GM19467 (cell line): ENCODE data around the gene TSSK6.

Source experiments
- ATAC-seq: cut with Tn5 transposase; IDR thresholded peaks from one replicate; pipeline ENCODE4 v1.9.1; 2021; ENCODE audit warnings: mild to moderate bottlenecking, moderate library complexity; ENCODE audit not compliant: unreplicated experiment

TSSK6 gene

DNA sequence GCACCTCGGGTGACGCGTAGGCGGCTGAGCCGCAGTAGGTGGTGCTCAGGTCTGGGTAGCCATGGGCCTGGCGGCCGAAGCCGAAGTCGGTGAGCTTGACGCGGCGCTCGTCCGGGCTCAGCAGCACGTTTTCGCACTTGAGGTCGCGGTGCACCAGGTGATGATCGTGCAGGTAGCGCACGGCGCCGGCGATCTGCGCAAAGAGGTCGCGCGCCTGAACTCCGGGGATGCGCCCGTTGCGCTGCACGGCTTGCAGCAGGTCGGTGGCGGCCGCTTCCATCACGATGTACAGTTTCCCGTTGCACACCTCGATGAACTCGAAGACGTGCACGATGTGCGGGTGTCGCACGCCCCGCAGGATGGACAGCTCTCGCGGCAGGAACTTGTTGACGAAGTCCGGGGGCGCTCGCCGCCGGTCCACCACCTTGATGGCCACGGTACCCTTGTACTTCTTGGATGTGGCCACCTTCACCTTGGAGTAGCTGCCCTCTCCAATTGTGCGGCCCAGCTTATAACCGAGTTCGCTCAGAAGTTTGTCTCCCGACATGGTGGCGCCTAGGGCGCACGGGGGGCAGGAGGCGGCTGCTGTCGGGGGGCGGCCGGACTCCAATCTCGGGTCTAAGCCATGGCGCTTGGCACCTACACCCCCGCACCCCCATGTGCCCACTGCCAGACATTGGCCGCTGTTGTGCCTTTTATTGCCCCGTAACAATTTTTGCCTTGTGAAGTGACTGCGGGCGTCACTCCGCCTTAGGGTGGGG, at the start of gene TSSK6:
Gene TSSK6, minus strand, starts transcription at position 668 of the 761 bp plus-strand sequence. Its CDS starts 121 bp downstream, at position 547.
- no peak for ATAC-seq

DNA sequence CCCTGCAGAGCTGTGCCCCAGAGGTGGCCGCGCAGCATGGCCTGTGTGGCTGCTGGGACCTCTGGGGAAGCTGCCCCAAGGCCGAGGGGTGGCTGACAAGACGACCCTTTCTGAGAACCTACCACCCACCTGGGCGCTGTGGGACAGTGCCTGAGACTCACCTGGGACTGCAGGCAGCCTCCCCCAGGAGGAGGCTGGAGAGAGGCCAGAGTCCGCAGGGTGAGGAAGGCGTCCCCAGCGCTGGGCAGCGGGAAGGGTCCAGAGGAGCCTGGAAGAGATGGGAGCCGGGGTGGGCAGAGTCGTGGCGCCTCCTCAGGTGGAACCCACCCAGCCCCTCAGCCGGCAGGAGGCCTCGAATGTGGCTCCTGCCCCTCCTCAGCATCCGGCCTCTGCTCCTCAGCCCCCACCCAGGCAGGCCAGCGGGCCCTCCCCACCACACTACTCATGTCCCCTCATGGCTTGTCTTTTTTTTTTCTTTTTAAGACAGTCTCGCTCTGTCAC, 48.0 kb upstream of the TSSK6 start:
- ATAC-seq: no peak

DNA sequence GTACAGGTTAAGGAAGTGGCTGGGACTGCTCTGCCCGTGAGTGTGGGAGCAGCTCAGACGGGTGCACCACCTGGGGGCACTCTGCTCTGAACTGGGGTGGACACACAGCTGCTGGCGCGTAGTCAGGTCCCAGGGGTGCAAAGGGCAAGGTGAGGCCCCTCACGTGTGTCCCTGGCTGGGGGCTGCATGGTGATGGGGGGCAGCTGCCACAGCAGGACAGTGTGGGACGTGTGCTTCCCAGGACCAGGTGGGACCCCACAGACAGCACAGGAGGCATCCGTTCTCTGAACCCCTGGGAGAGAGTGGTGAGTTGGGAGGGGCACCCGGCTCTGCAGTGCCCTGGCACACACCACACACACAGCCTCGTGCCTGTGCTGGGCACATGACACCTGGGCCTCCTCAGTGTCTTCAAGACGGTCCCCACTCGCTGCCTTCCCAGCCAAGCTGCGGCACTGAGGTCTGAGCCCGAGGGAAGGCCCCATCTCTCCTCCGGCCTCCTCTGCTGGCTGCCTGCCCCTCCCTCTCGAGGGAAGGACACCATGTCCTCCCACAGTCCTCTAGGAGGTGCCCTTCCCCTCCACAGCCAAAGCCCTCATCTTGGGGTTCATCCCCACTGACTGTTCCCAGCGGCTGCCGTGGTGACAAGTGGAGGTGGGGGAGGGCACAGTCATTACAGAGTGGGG, 47.5 kb upstream of the TSSK6 start:
- no peak for ATAC-seq

DNA sequence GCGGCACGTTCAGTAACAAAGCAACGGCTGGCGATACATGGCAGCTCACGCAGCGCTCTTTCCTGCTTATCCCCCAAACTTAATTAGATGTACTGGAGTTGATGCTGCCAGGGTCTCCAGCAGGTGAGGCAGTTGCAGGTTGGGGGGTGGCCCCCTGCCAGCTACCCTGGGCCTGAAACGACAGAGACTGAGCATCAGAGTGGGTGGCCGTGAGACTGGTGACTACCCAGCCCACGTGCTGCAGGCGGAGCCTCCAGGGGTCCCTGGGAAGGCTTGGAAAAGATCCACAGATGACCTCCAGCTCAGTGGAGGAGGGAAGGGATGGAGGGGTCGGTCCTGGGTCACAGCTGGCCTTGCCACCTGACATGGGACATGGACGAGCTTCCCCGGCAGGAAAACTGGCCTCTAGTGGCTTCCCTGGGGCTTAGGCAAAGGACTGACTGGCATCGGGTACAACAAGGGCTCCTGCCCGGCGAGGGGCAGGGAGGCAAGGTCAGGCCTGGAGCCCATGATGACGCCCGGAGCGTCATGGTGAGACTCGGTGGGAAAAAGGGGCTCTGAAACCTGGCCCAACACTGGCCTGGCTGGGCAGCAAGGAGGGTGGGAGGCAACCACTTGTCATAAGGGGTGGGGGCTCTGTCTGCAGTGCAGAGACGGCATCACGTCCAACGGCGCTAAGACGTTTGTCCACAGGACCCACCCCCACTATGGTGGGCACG, 46.8 kb upstream of the TSSK6 start:
- ATAC-seq: no peak

DNA sequence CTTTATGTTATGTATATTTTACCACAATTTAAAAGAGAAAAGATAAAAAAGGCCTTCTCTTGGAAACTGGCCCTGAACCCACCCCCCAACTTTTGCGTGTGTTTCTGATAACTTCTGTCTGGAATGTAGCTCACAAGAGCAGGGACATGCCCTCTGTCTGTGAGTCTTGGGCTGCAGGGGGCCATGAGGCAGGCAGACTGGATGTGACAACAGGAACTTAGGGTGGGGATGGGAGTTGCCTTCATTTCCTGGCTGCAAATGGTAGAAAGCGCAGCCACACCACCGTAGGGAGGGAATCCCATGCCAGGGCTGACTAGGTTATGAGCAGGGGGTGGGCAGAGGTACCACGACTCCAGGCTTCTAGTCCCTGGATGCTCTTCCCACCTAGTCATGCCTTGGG, 44.6 kb upstream of the TSSK6 start:
- no peak for ATAC-seq

DNA sequence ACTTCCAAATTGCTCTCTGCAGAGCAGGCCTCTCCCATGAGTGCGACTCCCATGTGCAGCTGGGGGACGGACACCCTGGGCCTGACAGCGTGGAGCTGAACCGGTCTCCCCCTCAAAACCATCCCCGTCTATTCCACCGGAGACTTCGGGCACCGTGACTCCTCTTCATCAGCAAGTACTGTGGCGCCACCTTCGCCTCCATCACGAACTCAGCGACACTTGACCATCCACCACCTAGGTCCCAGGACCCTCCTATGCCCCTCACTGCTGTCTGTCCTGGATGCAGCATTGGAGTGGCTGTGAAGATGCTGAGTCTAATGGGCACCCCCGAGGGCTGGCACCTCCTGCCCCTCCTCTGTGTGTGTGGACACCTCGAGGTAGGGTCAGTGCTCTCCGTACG, 43.3 kb upstream of the TSSK6 start:
- ATAC-seq: no peak

DNA sequence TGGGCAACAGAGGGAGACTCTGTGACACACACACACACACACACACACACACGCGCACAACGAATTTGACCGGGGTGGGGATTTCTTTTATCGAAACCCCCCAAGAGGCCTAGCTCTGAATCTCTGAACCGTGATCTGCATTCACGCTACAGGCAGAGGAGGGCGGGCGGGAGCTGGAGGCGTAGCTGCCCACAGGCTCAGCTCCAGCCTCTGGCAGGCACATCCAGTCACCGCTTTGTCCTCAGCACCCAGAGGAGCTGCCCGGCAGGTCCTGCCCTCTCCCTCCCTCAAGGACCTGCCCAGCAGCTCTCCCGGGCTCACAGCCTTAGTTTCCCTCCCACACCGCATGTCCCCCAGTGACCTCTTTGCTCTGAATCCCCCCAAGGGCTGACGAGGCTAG, 42.7 kb upstream of the TSSK6 start:
- no peak for ATAC-seq

DNA sequence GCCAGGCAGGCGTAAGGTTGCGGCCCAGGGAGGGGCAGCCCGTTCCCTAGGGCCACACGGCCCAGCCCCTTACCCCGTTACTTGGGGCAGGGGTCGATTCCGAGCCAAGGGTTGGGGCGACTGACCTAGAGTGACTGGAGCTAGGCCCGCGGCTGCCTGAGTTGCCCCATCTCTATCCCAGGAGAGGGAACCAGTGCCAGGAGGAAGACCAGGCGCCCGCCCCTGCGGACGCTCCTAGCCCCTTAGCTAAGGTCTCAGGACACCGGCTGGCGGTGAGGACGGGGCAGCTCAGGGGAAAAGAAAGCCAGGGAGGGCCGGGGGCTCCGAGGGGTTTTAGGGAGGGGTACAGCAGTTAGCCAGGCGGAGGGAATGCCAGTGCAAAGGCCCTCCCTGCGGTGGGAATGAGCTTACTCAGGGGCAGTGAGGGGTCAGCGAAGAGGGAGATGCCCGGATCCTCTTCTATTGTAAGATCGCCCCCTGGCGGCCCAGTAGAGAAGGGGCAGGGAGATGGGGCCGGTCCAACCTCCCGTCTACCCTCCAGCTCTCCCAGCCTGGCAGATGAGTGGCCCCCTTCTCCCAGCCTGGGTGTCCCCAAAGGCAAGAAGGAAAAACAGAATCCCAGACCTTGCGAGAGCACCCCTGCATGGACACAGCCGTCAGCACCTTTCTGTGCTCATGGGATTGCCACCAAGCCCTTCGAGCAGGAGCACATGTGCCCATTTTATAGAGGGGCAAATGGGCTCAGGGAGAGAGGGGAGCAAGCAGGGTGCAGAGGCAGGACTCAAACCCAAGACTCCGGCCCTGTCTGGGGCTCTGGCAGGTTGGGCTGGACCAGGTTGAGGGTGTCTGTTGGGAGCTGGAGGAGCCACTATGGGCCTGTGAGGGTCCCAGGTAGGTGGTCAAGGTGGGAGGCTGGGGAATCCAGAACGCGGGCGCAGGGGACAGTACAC, 39.0 kb upstream of the TSSK6 start:
- no peak for ATAC-seq

DNA sequence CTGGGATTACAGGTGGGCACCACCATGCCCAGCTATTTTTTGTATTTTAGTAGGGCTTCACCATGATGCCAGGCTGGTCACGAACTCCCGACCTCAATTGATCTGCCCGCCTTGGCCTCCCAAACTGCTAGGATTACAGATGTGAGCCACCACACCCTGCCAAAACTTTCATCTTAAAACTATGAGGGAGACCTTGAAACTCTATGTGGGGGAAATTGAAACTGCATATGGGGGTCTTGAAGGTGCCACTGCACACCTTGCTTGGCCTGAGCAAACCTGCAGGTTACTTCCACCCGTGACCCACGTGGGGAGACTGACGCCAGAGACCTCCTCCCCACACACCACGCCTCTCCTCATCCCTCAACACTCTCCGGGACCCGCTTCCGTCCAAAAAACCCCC, 38.3 kb upstream of the TSSK6 start:
- no peak for ATAC-seq

DNA sequence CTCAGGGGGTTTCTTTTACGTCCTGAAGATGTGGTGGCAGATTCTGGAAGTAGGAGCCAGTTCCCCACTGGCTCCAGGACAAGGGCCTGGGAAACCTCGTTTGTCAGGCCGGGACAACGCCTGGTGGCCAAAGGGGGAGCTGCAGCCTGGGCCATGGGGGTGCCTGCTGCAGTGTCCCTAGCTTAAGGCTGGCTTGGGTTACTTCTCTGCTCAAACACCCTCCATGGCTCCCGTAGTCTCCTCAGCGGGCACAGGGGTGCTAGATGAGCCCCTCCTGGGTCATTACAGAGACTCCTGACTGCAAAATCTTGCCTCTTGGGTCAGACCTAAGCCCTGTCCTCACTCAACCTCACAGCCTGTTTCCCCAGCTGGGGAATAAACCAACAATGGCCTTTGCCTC, 37.5 kb upstream of the TSSK6 start:
- ATAC-seq: no peak

DNA sequence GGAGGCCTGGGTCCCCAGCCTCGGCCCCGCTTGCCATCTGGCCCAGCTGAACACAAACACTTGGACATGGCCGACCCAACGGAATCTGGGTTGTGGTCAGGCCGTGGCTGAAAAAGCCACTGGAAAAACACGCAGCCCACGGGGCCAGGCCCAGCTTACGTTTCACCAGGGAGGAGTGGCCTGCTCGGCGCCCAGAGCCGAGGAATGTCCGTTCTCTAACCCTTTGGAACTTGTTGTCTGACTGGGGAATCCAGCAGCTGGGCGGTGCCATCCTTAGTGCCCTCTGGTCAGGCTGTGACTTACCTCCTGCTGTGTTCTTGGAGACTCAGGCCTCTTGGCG, 36.5 kb upstream of the TSSK6 start:
- ATAC-seq: no peak

DNA sequence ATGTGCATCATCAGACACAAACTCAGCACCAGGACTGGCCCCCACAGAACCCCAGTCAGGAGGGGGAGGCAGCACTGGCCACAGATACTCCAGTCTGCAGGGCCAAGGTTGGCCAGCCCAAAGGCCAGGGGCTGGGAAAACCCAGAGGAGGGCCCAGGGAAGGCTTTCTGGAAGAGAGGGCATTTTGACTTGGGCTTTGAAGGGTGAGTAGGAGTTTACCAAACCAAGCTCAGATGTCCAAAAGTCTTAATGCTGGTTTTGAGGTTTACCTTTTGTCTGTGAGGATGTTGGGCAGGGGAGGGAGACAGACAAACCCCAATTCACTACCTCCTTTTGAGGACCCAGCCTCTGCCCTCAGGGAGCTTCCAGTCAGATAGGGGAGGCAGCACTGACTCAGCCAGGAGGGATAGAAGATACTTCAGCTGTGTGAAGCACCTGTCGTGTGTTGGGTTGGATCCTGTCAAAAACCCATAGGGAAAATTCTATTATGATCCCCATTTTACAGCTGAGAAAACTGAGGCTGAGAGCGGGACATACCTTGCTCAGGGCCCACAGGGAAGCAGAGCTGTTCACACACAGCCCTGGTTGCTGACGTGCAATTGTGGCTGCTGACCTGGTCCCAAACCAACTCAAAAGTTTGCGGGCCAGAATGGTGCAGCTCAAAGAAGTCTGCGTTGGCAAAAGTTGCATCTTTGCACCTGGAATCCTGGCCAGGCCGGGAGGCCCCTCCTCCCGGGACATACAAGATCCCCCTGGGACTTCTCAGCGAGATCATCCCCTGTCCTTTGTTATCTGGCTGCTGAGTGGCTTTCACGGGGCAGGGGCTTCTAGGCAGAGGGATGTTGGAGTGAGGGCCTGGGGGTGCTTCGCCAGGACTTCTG, 35.9 kb upstream of the TSSK6 start:
- no peak for ATAC-seq

DNA sequence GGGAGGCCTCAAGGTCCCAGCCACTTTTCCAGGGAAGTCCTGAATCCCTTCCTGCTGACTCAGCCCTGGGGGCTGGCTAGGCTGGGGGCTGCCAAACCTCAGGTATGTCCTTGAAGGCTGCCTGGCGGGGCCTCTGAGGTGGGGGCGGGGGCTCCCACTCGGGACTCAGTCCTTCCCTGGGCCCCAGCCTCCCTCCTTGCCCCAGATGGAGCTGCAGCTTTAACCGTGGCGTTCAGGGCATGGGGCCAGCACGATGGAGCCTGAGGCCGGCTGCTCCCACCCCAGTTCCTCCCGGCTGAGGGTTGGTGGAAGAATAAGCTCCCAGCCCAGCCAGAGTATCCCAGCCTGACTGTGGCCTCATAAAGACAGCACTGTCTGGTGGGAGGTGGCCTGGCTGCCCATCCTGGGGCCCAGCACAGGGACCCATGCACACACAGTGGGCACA, 35.2 kb upstream of the TSSK6 start:
- ATAC-seq: no peak

DNA sequence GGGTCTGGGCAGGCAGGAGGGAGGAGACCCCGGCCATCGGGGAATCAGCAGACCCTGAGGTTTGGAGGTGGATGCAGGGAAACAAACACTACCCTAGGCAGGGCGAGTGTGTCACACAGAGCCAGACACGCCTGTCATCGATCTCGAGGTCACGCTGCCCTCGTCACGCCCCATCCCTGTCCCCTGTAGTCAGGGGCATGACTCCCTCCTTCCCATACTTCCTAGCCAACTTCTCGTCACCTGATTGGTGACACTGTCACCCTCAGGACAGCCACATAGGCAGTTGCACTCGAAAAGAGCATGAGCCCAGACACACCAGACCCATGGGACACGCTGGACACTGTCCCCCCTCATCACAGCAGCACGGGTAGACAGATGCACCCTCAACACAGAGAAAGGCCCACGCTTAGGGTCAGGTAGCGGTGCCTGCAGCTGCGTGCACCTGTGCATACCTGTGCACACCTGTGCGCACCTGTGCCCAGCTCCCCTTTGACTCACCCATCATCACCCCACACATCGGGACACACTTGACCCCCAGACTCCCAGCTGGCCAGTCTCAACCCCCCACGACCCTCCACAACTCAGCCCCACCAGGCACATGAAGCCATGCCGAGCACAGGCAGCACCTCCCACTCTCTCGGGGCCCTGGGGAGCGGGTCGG, 34.6 kb upstream of the TSSK6 start:
- ATAC-seq: no peak

DNA sequence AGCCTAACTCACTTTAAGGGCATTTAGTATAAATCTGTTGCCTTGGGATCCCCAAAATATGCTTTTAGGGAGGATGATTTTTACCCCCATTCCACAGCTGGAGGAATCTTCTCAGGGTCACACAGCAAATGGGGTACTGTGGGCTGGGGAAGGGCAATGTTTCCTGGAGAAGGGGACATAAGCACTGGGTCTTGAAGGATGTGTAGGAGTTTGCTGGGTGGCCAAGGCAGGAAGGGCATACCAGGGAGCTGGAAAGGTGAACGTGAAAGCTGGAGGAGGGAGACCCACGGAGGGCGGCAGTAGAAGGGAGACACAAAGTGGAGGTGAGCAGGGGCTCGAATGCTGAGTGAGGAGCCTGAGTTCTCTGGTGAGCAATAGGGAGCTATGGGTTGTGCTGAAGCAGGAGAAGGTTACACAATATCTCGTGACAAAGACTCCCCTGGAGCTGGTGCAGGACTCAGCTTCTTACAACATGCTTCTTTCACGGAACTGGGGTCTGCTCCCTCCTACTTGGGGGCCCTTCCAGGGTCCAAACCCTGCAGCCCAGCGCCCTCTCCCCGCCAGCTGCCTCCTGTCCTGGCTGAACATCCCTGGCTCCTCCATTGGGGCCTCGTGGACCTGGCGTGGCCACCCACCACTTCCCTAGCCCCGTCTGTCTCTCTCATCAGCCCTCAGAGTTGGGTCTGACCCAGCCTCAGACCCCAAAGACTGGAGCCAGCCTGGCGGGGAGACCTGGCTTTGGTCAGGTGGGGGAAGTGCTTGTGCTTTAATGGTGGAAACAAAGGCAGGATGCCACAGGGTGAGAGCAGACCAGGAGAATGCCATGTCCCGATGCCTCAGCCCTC, 33.8 kb upstream of the TSSK6 start:
- no peak for ATAC-seq

DNA sequence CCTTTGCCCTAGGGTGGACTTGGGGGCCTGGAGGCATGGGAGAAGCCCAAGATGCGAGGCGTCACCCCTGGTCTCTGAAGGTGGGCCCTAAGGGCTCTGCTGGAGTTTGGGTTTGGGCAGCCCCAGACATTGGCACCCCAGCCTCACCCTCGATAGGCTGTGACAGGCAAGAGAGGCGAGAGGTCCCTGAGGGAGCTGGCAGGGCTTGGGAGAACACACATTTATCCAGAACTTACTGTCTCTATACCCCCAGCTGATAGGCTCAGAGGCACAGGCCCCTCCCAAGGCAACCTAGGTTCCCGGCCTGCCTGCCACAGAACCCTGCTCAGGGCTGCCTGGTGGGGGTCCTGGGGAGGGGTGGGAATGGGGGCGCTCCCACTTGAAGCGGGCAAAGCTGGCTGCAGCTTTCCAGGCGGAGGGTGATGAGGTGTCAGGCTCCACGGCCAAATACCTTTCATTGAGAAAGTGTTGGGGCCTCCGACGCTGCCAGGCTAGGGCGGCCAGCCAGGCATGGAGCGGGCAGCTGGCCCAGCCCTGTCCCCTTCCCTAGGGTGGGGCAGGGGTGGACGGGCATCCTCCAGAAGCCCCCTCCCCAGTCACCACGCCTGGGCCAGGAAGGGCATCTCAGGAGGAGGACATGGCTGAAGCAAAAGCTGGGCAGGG, 32.5 kb upstream of the TSSK6 start:
- ATAC-seq: no peak

DNA sequence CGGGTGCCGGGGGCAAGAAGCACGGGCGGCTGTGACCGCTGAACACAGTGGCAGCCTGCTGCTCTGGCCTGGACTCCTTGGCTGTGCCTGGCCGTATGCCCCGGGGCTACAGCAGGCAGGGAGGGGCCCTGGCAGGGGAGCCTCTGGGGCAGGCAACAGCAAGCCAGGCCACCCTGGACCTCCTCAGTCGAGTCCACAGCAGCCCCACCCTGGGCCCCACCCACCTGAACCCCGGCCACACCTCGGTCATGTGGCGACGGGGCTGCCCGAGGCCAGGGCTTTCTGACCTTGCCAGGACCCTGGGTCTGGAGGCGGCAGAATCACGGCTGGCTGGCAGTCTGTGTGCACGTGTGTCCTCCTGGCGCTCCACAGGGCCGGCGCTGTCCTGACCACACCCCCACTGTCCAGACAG, 31.4 kb upstream of the TSSK6 start:
- ATAC-seq: no peak

DNA sequence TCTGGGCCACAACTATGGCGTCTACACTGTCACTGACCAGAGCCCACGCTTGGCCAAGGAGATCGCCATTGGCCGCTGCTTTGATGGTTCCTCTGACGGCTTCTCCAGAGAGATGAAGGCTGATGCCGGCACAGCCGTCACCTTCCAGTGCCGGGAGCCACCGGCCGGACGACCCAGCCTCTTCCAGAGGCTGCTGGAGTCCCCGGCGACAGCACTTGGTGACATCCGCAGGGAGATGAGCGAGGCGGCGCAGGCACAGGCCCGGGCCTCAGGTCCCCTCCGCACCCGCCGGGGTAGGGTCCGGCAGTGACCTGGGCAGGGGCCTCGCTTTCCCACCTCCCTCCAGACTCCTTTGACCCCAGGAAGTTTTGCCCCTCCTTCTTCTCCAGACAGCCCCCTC, 30.4 kb upstream of the TSSK6 start:
- no peak for ATAC-seq
